ENCODE data around the gene ZSCAN5B. TPM values are rescaled to one million over a fixed set of nuclear protein-coding genes. Genes with fewer than 3 reads are reported as not detected.
"Not testable (repeated sequence)": the region's sequence is repeated elsewhere in the genome, so short reads cannot be mapped to it uniquely, and the experiment has no call there.

The ZSCAN5B gene
- total RNA-seq, 1 experiment from 2014 or later: not detected

DNA sequence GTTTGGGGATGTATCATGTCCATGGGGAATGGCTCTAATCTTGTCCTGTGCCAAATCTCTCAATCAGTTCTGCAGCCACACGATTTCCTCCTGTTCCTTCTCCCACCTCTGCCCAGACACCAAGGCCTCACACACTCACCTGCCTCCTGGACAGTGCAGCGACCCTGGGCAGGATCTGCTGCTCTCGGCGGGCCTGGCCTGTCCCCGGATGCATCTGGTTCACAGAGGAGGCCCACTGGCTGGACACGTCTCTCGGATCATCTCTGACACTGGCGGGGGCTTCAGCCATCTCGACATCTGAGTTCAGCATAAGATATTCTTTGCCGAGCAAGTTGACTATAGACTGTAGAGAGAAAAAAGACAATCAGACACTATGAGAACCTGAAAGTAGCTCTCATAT, 5.9 kb downstream of the ZSCAN5B start:
- H2AFZ ChIP-seq (ENCODE audit: low read length): no peak overlapping the region
- H3K4me3 ChIP-seq (ENCODE audit: low read length): no peak overlapping the region
- no peaks in the 10 kb centered on the region for H3K27me3 ChIP-seq (ENCODE audit: low read length)
- H3K27ac ChIP-seq (ENCODE audit: low read length): no peak overlapping the region
- H3K9me2 ChIP-seq (replicated peaks; ENCODE audit: insufficient read depth, low read length): no peaks in the 10 kb centered on the region
- H3K4me2 ChIP-seq (ENCODE audit: low read depth, low read length, poor library complexity, severe bottlenecking): no peak overlapping the region
- H3K9ac ChIP-seq (ENCODE audit: low read length): no peak overlapping the region
- no peaks in the 10 kb centered on the region for H3K36me3 ChIP-seq (ENCODE audit: insufficient read depth, low read length)
- H3K9me3 ChIP-seq (ENCODE audit: low read length): no peaks in the 10 kb centered on the region
- no peaks in the 10 kb centered on the region for H4K20me1 ChIP-seq (ENCODE audit: insufficient read depth, low read depth, low read length)
- H3K4me1 ChIP-seq (ENCODE audit: low read length): no peaks in the 10 kb centered on the region
- DNase-seq: no peak
- H3K79me2 ChIP-seq (ENCODE audit: low read length): no peaks in the 10 kb centered on the region

DNA sequence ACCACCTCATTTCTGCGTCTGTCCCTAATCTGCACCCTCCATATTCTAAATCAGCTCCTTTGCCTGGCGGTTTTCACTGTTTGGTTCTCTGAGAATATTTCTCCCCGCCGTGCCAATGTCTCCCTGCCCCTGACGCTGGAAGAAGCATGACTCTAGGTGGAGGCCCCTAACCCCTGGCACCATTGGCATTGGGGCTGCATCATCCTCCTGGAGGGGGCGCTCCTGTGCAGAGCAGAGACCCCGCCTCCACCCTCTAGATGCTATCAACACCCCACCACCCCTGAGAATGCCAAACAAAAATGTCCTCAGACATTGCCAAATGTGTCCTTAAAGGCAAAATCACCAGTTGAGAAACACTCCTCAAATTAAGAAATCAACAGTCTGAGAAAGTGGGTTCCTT, 6.5 kb downstream of the ZSCAN5B start:
- no peak overlapping the region for H3K4me2 ChIP-seq (ENCODE audit: low read depth, low read length, poor library complexity, severe bottlenecking)
- no peaks in the 10 kb centered on the region for H4K20me1 ChIP-seq (ENCODE audit: insufficient read depth, low read depth, low read length)
- no peaks in the 10 kb centered on the region for H3K4me1 ChIP-seq (ENCODE audit: low read length)
- no peaks in the 10 kb centered on the region for H3K9me2 ChIP-seq (replicated peaks; ENCODE audit: insufficient read depth, low read length)
- H3K9me3 ChIP-seq (ENCODE audit: low read length): no peaks in the 10 kb centered on the region
- no peaks in the 10 kb centered on the region for H3K36me3 ChIP-seq (ENCODE audit: insufficient read depth, low read length)
- H3K4me3 ChIP-seq (ENCODE audit: low read length): no peak overlapping the region
- DNase-seq: no peak
- no peak overlapping the region for H3K9ac ChIP-seq (ENCODE audit: low read length)
- H2AFZ ChIP-seq (ENCODE audit: low read length): no peak overlapping the region
- H3K27me3 ChIP-seq (ENCODE audit: low read length): no peaks in the 10 kb centered on the region
- no peak overlapping the region for H3K27ac ChIP-seq (ENCODE audit: low read length)
- H3K79me2 ChIP-seq (ENCODE audit: low read length): no peaks in the 10 kb centered on the region

DNA sequence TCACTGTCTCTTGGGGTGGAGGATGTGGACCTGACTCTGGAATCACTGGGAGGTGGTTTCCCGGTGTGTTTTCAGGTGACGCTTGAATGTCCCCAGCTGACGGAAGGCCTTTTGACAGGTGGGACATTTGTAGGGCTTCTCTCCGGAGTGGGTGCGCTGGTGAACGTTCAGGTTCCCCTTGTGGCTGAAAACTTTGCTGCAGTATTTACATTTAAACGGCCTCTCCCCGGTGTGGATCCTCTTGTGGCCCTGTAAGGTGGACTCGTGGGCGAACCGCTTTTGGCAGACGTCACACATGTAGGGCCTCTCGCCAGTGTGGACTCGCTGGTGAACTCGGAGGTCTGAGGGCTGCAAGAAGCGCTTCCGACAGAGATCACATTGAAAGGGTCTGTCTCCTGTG, 7.8 kb downstream of the ZSCAN5B start:
- H3K27me3 ChIP-seq (ENCODE audit: low read length): no peaks in the 10 kb centered on the region
- H3K36me3 ChIP-seq (ENCODE audit: insufficient read depth, low read length): no peaks in the 10 kb centered on the region
- H3K9me3 ChIP-seq (ENCODE audit: low read length): no peaks in the 10 kb centered on the region
- H3K4me3 ChIP-seq (ENCODE audit: low read length): no peak overlapping the region
- no peaks in the 10 kb centered on the region for H4K20me1 ChIP-seq (ENCODE audit: insufficient read depth, low read depth, low read length)
- H2AFZ ChIP-seq (ENCODE audit: low read length): no peak overlapping the region
- H3K9me2 ChIP-seq (replicated peaks; ENCODE audit: insufficient read depth, low read length): no peaks in the 10 kb centered on the region
- H3K4me1 ChIP-seq (ENCODE audit: low read length): no peaks in the 10 kb centered on the region
- H3K9ac ChIP-seq (ENCODE audit: low read length): no peak overlapping the region
- DNase-seq: no peak
- H3K4me2 ChIP-seq (ENCODE audit: low read depth, low read length, poor library complexity, severe bottlenecking): no peak overlapping the region
- no peak overlapping the region for H3K27ac ChIP-seq (ENCODE audit: low read length)
- no peaks in the 10 kb centered on the region for H3K79me2 ChIP-seq (ENCODE audit: low read length)

DNA sequence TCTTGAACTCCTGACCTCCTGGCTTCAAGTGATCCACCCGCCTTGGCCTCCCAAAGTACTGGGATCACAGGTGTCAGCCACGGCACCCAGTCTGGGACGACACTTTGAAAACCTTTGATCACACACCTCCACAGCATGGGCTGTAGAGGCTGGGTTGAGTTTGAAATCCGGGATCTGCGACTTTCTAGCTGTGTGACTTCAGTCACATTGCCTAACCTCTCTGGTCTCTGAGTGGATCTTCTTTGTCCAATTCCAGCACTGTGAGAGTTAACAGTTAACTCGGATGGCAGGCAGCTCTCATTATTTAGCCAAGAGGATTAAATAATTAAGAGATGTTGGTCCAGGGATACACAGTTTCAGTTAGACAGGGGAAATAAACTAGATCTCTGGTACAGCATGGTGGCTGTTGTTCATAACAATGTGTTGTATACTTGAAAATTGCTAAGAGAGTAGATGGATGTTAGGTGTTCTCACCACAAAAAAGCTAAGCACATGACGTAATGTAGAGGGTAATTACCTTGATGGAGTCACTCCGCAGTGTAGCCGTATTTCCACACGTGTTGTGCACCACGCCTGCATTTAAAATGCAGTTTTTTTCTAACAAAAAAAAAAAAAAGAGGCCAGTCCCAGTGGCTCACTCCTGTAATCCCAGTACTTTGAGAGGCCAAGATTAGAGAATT, 19.9 kb downstream of the ZSCAN5B start:
- no peak overlapping the region for H2AFZ ChIP-seq (ENCODE audit: low read length)
- no peak overlapping the region for H3K4me2 ChIP-seq (ENCODE audit: low read depth, low read length, poor library complexity, severe bottlenecking)
- H3K27me3 ChIP-seq (ENCODE audit: low read length): no peaks in the 10 kb centered on the region
- peaks cover 4% of the 10 kb centered on the region; the same call in 1 of the 2 replicates for H4K20me1 ChIP-seq (ENCODE audit: insufficient read depth, low read depth, low read length)
- H3K27ac ChIP-seq (ENCODE audit: low read length): no peak overlapping the region
- DNase-seq: no peak
- H3K4me3 ChIP-seq (ENCODE audit: low read length): no peak overlapping the region
- H3K79me2 ChIP-seq (ENCODE audit: low read length): no peaks in the 10 kb centered on the region
- no peak overlapping the region for H3K9ac ChIP-seq (ENCODE audit: low read length)
- H3K9me2 ChIP-seq (replicated peaks; ENCODE audit: insufficient read depth, low read length): no peaks in the 10 kb centered on the region
- H3K36me3 ChIP-seq (ENCODE audit: insufficient read depth, low read length): no peaks in the 10 kb centered on the region
- no peaks in the 10 kb centered on the region for H3K9me3 ChIP-seq (ENCODE audit: low read length)
- no peaks in the 10 kb centered on the region for H3K4me1 ChIP-seq (ENCODE audit: low read length)

DNA sequence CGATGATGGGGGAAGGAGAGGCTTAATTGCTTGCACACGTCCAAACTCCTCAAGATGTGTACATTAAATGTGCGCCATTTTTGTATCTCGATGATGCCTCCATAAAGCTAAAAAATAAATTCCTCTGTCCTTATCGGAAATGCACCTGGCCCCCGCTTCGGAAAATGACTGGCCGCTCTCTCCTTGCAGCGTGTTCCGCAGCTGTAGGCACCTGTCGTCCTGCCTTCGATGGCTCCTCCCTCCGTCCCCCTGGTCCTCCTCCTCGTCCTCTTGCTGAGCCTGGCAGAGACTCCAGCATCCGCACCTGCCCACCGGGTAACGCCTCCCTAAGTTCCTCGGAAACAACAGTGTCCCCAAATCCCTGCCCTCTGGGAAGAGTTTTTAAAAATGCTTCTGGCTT, 20.7 kb downstream of the ZSCAN5B start:
- no peaks in the 10 kb centered on the region for H3K36me3 ChIP-seq (ENCODE audit: insufficient read depth, low read length)

DNA sequence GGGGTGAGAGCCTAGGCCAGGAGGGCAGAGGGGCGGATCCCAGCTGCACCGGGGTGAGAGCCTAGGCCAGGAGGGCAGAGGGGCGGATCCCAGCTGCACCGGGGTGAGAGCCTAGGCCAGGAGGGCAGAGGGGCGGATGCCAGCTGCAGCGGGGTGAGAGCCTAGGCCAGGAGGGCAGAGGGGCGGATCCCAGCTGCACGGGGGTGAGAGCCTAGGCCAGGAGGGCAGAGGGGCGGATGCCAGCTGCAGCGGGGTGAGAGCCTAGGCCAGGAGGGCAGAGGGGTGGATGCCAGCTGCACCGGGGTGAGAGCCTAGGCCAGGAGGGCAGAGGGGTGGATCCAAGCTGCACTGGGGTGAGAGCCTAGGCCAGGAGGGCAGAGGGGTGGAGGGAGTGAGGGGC, 21.3 kb downstream of the ZSCAN5B start:
- not testable (repeated sequence) for H3K9ac ChIP-seq (ENCODE audit: low read length); H3K4me2 ChIP-seq (ENCODE audit: low read depth, low read length, poor library complexity, severe bottlenecking); H3K9me3 ChIP-seq (ENCODE audit: low read length); H3K27ac ChIP-seq (ENCODE audit: low read length); H3K79me2 ChIP-seq (ENCODE audit: low read length); H3K27me3 ChIP-seq (ENCODE audit: low read length); H4K20me1 ChIP-seq (ENCODE audit: insufficient read depth, low read depth, low read length); H3K36me3 ChIP-seq (ENCODE audit: insufficient read depth, low read length); H3K4me3 ChIP-seq (ENCODE audit: low read length); H3K4me1 ChIP-seq (ENCODE audit: low read length); H3K9me2 ChIP-seq (replicated peaks; ENCODE audit: insufficient read depth, low read length); H2AFZ ChIP-seq (ENCODE audit: low read length); DNase-seq

More for the DNA sequence above, 20.7 kb downstream of the ZSCAN5B start:
- H3K27me3 ChIP-seq (ENCODE audit: low read length): no peaks in the 10 kb centered on the region
- DNase-seq: no peak
- H3K4me2 ChIP-seq (ENCODE audit: low read depth, low read length, poor library complexity, severe bottlenecking): no peak overlapping the region
- no peak overlapping the region for H2AFZ ChIP-seq (ENCODE audit: low read length)
- H3K4me1 ChIP-seq (ENCODE audit: low read length): no peaks in the 10 kb centered on the region
- no peaks in the 10 kb centered on the region for H3K9me3 ChIP-seq (ENCODE audit: low read length)
- H4K20me1 ChIP-seq (ENCODE audit: insufficient read depth, low read depth, low read length): peaks cover 4% of the 10 kb centered on the region; the same call in 1 of the 2 replicates
- H3K27ac ChIP-seq (ENCODE audit: low read length): no peak overlapping the region
- H3K79me2 ChIP-seq (ENCODE audit: low read length): no peaks in the 10 kb centered on the region
- no peak overlapping the region for H3K4me3 ChIP-seq (ENCODE audit: low read length)
- no peak overlapping the region for H3K9ac ChIP-seq (ENCODE audit: low read length)
- no peaks in the 10 kb centered on the region for H3K9me2 ChIP-seq (replicated peaks; ENCODE audit: insufficient read depth, low read length)

DNA sequence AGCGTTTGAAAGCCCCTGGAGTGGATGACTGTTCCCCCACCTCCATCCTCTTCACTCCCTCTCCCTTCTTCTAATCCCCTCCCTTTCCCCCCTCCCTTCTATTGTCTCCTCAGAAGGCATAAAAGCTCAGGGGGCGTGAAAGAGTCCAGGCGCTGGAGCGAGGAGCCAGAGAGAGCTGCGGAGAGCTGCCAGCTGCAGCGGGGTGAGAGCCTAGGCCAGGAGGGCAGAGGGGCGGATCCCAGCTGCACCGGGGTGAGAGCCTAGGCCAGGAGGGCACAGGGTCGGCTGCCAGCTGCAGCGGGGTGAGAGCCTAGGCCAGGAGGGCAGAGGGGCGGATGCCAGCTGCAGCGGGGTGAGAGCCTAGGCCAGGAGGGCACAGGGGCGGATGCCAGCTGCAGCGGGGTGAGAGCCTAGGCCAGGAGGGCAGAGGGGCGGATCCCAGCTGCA, 21.7 kb downstream of the ZSCAN5B start, which contains the start of gene GALP:
Gene GALP, plus strand, starts transcription at position 148 of the 447 bp plus-strand sequence. CDS start 1,101 bp downstream, outside the sequence.
- not testable (repeated sequence) for H3K27ac ChIP-seq (ENCODE audit: low read length); H4K20me1 ChIP-seq (ENCODE audit: insufficient read depth, low read depth, low read length); H3K79me2 ChIP-seq (ENCODE audit: low read length); H3K27me3 ChIP-seq (ENCODE audit: low read length); H3K9me3 ChIP-seq (ENCODE audit: low read length); H3K9ac ChIP-seq (ENCODE audit: low read length); H3K9me2 ChIP-seq (replicated peaks; ENCODE audit: insufficient read depth, low read length); H3K4me2 ChIP-seq (ENCODE audit: low read depth, low read length, poor library complexity, severe bottlenecking); DNase-seq; H3K36me3 ChIP-seq (ENCODE audit: insufficient read depth, low read length); H2AFZ ChIP-seq (ENCODE audit: low read length); H3K4me3 ChIP-seq (ENCODE audit: low read length); H3K4me1 ChIP-seq (ENCODE audit: low read length)

DNA sequence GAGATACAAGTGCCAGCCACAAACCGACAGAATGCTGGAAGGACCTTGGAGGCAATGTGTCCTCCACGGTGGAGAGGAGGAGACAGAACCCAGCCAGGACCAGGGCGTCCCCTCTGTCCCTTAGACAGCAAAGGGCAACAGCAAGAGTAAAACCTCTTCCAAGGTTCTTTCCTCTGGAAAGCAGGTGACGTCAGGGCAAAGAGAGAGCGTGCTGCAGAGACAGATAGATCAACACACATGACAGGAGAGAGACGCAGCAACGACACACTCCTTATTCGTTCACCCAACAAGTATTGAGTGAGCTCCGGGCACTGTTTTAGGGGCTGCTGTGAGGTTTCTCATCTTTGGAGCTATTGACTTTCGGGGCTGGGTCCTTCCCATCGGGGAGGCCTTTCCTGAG, 23.0 kb downstream of the ZSCAN5B start:
- no peak overlapping the region for H3K4me2 ChIP-seq (ENCODE audit: low read depth, low read length, poor library complexity, severe bottlenecking)
- H3K4me1 ChIP-seq (ENCODE audit: low read length): no peaks in the 10 kb centered on the region
- no peaks in the 10 kb centered on the region for H3K36me3 ChIP-seq (ENCODE audit: insufficient read depth, low read length)
- DNase-seq: no peak
- H2AFZ ChIP-seq (ENCODE audit: low read length): no peak overlapping the region
- no peaks in the 10 kb centered on the region for H3K9me3 ChIP-seq (ENCODE audit: low read length)
- H3K9me2 ChIP-seq (replicated peaks; ENCODE audit: insufficient read depth, low read length): no peaks in the 10 kb centered on the region
- no peak overlapping the region for H3K9ac ChIP-seq (ENCODE audit: low read length)
- H3K4me3 ChIP-seq (ENCODE audit: low read length): no peak overlapping the region
- peaks cover 4% of the 10 kb centered on the region; the same call in 1 of the 2 replicates for H4K20me1 ChIP-seq (ENCODE audit: insufficient read depth, low read depth, low read length)
- no peaks in the 10 kb centered on the region for H3K27me3 ChIP-seq (ENCODE audit: low read length)
- no peak overlapping the region for H3K27ac ChIP-seq (ENCODE audit: low read length)
- H3K79me2 ChIP-seq (ENCODE audit: low read length): no peaks in the 10 kb centered on the region

Data from Karpas-422 (cell line).